ENCODE measurements around the gene MAEL. TPM values are rescaled to one million over a fixed set of nuclear protein-coding genes. Genes with fewer than 3 reads are reported as not detected.

Gene MAEL
- total RNA-seq, 1 experiment from 2014 or later: 0.26 TPM

DNA sequence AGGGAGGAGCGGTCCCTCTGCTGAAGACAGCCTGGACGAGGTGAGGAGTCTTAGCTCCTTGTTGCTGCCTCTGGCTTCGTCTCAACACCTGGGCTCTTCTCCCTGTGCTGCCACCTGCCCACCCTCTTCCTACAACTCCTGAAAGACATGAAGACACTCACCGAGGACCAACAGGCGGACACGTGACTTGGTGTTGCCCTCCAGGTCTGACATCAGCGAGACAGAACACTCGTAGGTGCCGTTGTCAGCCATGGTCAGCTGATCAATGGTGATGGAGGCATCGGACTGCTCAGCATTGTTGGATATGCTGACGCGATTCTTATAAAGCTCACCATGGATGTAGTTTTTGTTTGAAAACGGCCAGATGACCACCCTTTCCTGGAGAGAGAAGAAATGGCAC is 79.7 kb downstream of the MAEL start:
- no peak for DNase-seq (ENCODE audit: low spot score)
- POLR2A ChIA-PET: no interaction called here
- no peak for ATAC-seq
- H3K4me1 Mint-ChIP-seq: peaks cover 9% of the 10 kb centered on the region
- H3K27ac Mint-ChIP-seq: no peak overlapping the region
- no peak overlapping the region for H3K4me3 Mint-ChIP-seq
- CTCF ChIA-PET: interaction anchor here (0.8 to 1.5 kb wide), 3 partner anchors 10 to 151 kb away, joined by 3 to 15 read pairs (median 3); partner anchors contain the start of gene POU2F1
- H3K9me3 Mint-ChIP-seq: no peaks in the 10 kb centered on the region
- no peak for TF ChIP-seq NFE2L1 (CRISPR knock-in tag; IDR thresholded peaks at IDR 0.05)
- no peak for TF ChIP-seq NR2C2 (CRISPR knock-in tag; IDR thresholded peaks at IDR 0.05)
- TF ChIP-seq NFATC4 (CRISPR knock-in tag; IDR thresholded peaks at IDR 0.05): no peak
- TF ChIP-seq TP53 (CRISPR knock-in tag; IDR thresholded peaks at IDR 0.05): no peak
- no peaks in the 10 kb centered on the region for H3K36me3 Mint-ChIP-seq
- H3K27me3 Mint-ChIP-seq (ENCODE audit: low read depth): no peaks in the 10 kb centered on the region; the same call in 1 of the 2 replicates

DNA sequence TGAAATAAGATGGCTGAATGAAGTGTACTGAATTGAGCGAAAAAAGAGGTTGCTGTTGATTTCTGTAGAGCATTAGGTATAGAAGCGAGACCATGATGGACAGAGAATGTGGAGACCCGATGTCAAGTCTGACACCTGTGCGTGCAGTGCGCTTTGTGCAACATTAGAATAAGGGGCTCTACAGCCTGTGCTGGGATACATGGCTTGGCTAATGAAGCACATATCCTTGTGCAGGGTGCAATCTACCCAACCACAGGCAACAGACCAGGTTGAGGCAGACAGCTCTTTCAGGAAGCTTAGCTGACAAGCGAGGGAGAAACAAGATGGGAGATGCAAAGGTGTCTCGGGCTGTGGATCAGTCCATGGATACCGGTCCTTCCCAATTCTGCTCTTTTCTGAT is 82.2 kb downstream of the MAEL start:
- H3K36me3 Mint-ChIP-seq: no peaks in the 10 kb centered on the region
- ChIA-PET CTCF (interaction anchor here (0.7 to 1.0 kb wide), 2 partner anchors 14 to 271 kb away, joined by 3 read pairs; no protein-coding TSS in a partner anchor), POLR2A (no interaction called here)
- no peak for TF ChIP-seq RELA (CRISPR knock-in tag; IDR thresholded peaks at IDR 0.05; ENCODE audit: borderline replicate concordance)
- TF ChIP-seq, protein P1, sequence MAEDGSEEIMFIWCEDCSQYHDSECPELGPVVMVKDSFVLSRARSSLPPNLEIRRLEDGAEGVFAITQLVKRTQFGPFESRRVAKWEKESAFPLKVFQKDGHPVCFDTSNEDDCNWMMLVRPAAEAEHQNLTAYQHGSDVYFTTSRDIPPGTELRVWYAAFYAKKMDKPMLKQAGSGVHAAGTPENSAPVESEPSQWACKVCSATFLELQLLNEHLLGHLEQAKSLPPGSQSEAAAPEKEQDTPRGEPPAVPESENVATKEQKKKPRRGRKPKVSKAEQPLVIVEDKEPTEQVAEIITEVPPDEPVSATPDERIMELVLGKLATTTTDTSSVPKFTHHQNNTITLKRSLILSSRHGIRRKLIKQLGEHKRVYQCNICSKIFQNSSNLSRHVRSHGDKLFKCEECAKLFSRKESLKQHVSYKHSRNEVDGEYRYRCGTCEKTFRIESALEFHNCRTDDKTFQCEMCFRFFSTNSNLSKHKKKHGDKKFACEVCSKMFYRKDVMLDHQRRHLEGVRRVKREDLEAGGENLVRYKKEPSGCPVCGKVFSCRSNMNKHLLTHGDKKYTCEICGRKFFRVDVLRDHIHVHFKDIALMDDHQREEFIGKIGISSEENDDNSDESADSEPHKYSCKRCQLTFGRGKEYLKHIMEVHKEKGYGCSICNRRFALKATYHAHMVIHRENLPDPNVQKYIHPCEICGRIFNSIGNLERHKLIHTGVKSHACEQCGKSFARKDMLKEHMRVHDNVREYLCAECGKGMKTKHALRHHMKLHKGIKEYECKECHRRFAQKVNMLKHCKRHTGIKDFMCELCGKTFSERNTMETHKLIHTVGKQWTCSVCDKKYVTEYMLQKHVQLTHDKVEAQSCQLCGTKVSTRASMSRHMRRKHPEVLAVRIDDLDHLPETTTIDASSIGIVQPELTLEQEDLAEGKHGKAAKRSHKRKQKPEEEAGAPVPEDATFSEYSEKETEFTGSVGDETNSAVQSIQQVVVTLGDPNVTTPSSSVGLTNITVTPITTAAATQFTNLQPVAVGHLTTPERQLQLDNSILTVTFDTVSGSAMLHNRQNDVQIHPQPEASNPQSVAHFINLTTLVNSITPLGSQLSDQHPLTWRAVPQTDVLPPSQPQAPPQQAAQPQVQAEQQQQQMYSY (CRISPR knock-in tag; IDR thresholded peaks at IDR 0.05): no peak
- TF ChIP-seq, protein P2, sequence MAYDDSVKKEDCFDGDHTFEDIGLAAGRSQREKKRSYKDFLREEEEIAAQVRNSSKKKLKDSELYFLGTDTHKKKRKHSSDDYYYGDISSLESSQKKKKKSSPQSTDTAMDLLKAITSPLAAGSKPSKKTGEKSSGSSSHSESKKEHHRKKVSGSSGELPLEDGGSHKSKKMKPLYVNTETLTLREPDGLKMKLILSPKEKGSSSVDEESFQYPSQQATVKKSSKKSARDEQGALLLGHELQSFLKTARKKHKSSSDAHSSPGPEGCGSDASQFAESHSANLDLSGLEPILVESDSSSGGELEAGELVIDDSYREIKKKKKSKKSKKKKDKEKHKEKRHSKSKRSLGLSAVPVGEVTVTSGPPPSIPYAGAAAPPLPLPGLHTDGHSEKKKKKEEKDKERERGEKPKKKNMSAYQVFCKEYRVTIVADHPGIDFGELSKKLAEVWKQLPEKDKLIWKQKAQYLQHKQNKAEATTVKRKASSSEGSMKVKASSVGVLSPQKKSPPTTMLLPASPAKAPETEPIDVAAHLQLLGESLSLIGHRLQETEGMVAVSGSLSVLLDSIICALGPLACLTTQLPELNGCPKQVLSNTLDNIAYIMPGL (CRISPR knock-in tag; IDR thresholded peaks at IDR 0.05): no peak
- no peak for TF ChIP-seq TP53 (CRISPR knock-in tag; IDR thresholded peaks at IDR 0.05)
- TF ChIP-seq, protein P3, sequence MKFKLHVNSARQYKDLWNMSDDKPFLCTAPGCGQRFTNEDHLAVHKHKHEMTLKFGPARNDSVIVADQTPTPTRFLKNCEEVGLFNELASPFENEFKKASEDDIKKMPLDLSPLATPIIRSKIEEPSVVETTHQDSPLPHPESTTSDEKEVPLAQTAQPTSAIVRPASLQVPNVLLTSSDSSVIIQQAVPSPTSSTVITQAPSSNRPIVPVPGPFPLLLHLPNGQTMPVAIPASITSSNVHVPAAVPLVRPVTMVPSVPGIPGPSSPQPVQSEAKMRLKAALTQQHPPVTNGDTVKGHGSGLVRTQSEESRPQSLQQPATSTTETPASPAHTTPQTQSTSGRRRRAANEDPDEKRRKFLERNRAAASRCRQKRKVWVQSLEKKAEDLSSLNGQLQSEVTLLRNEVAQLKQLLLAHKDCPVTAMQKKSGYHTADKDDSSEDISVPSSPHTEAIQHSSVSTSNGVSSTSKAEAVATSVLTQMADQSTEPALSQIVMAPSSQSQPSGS (CRISPR knock-in tag; IDR thresholded peaks at IDR 0.05; ENCODE audit: borderline replicate concordance, low read depth): no peak
- TF ChIP-seq, protein P4, sequence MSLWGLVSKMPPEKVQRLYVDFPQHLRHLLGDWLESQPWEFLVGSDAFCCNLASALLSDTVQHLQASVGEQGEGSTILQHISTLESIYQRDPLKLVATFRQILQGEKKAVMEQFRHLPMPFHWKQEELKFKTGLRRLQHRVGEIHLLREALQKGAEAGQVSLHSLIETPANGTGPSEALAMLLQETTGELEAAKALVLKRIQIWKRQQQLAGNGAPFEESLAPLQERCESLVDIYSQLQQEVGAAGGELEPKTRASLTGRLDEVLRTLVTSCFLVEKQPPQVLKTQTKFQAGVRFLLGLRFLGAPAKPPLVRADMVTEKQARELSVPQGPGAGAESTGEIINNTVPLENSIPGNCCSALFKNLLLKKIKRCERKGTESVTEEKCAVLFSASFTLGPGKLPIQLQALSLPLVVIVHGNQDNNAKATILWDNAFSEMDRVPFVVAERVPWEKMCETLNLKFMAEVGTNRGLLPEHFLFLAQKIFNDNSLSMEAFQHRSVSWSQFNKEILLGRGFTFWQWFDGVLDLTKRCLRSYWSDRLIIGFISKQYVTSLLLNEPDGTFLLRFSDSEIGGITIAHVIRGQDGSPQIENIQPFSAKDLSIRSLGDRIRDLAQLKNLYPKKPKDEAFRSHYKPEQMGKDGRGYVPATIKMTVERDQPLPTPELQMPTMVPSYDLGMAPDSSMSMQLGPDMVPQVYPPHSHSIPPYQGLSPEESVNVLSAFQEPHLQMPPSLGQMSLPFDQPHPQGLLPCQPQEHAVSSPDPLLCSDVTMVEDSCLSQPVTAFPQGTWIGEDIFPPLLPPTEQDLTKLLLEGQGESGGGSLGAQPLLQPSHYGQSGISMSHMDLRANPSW (CRISPR knock-in tag; conservative IDR thresholded peaks at IDR 0.05; ENCODE audit: low read depth): no peak
- TF ChIP-seq SP1 (CRISPR knock-in tag; conservative IDR thresholded peaks at IDR 0.05): no peak
- TF ChIP-seq, protein P5, sequence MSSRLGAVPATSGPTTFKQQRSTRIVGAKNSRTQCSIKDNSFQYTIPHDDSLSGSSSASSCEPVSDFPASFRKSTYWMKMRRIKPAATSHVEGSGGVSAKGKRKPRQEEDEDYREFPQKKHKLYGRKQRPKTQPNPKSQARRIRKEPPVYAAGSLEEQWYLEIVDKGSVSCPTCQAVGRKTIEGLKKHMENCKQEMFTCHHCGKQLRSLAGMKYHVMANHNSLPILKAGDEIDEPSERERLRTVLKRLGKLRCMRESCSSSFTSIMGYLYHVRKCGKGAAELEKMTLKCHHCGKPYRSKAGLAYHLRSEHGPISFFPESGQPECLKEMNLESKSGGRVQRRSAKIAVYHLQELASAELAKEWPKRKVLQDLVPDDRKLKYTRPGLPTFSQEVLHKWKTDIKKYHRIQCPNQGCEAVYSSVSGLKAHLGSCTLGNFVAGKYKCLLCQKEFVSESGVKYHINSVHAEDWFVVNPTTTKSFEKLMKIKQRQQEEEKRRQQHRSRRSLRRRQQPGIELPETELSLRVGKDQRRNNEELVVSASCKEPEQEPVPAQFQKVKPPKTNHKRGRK (CRISPR knock-in tag; IDR thresholded peaks at IDR 0.05; ENCODE audit: borderline replicate concordance): no peak
- TF ChIP-seq, protein P6, sequence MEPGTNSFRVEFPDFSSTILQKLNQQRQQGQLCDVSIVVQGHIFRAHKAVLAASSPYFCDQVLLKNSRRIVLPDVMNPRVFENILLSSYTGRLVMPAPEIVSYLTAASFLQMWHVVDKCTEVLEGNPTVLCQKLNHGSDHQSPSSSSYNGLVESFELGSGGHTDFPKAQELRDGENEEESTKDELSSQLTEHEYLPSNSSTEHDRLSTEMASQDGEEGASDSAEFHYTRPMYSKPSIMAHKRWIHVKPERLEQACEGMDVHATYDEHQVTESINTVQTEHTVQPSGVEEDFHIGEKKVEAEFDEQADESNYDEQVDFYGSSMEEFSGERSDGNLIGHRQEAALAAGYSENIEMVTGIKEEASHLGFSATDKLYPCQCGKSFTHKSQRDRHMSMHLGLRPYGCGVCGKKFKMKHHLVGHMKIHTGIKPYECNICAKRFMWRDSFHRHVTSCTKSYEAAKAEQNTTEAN (CRISPR knock-in tag; IDR thresholded peaks at IDR 0.05): no peak
- TF ChIP-seq NR3C1 (CRISPR knock-in tag; conservative IDR thresholded peaks at IDR 0.05; ENCODE audit: low read depth): no peak
- TF ChIP-seq GABPB1 (CRISPR knock-in tag; IDR thresholded peaks at IDR 0.05): no peak
- H3K4me3 Mint-ChIP-seq: no peak overlapping the region
- no peaks in the 10 kb centered on the region for H3K9me3 Mint-ChIP-seq
- H3K27me3 Mint-ChIP-seq (ENCODE audit: low read depth): no peaks in the 10 kb centered on the region; the same call in 1 of the 2 replicates
- no peak overlapping the region for H3K27ac Mint-ChIP-seq
- no peak for ATAC-seq
- no peak for DNase-seq (ENCODE audit: low spot score)
- peaks cover 8% of the 10 kb centered on the region for H3K4me1 Mint-ChIP-seq
